Iris pigment epithelial cell (primary cell): ENCODE measurements around the gene LIMA1.

Experiments
- DNase-seq: peaks from one replicate; pipeline ENCODE4 v3.0.0-alpha.2; 2011; ENCODE audit warnings: low read depth

Gene LIMA1

DNA sequence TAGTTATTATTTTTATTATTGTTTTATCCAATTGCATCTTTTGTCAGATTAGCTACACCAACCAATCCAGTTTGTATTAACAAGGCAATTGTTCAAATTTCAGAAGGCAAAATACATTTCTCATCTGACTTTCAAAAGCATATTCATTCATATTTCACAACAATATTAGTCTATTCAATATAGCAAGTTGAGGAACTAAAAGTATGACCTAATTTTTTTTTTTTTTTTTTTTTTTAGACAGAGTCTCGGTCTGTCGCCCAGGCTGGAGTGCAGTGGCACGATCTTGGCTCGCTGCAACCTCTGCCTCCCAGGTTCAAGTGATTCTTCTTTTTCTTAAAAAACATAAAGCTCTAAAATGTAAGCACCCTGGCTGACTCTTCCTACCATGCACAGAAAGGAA lies 154.0 kb downstream of the LIMA1 start:
- no peak for DNase-seq

DNA sequence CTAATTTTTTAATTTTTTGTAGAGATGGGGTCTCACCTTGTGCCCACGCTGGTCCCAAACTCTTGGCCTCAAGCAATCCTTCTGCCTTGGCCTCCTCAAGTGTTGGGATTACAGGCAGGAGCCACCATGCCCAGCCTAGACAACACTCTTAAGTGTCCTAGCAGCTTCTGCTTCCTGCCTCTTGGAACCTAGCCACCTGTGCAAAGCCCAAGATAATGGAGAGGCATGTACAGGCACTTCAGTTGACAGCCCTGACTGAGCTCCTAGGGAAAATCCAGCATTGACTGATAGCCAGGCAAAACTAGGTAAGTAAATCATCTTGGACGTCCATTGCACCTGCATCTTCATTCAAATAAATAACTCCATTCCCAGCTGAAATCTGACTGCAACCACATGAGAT lies 155.8 kb downstream of the LIMA1 start:
- DNase-seq, result no peak
